Measurements from ENCODE around the gene HDAC10. TPM values are rescaled to one million over a fixed set of nuclear protein-coding genes. Genes with fewer than 3 reads are reported as not detected.
"Not testable (repeated sequence)": the region's sequence is repeated elsewhere in the genome, so short reads cannot be mapped to it uniquely, and the experiment has no call there.

HDAC10 gene
- total RNA-seq, 1 donor from 2014 or later, result 40.6 TPM

GRCh38 chr22:50274771-50275170 lies 23.7 kb upstream of the HDAC10 start:
- no peak for DNase-seq (ENCODE audit: low read depth)
- H3K4me3 ChIP-seq (ENCODE audit: low read depth, low read length), result no peak overlapping the region
- no peak for TF ChIP-seq CTCF (conservative IDR thresholded peaks at IDR 0.05; ENCODE audit: low read depth, low read length)

- no peak overlapping the region for H3K4me3 ChIP-seq (ENCODE audit: low read depth, low read length)
- peak; percentile 34 for TF ChIP-seq CTCF (conservative IDR thresholded peaks at IDR 0.05; ENCODE audit: low read depth, low read length)
- DNase-seq (ENCODE audit: low read depth), result no peak
Measured at GRCh38 chr22:50274311-50274710, 23.2 kb upstream of the HDAC10 start.

- DNase-seq (ENCODE audit: low read depth); H3K4me3 ChIP-seq (ENCODE audit: low read depth, low read length): not testable (repeated sequence)
Measured at GRCh38 chr22:50273781-50274180, 22.7 kb upstream of the HDAC10 start.

GRCh38 chr22:50273352-50273751 lies 22.3 kb upstream of the HDAC10 start:
- not testable (repeated sequence) for H3K4me3 ChIP-seq (ENCODE audit: low read depth, low read length); DNase-seq (ENCODE audit: low read depth)

GRCh38 chr22:50272044-50272802 lies 21.2 kb upstream of the HDAC10 start:
- no peak overlapping the region for H3K4me3 ChIP-seq (ENCODE audit: low read depth, low read length)
- DNase-seq (ENCODE audit: low read depth), result no peak
- no peak for TF ChIP-seq CTCF (conservative IDR thresholded peaks at IDR 0.05; ENCODE audit: low read depth, low read length)

- peak; percentile 22 for TF ChIP-seq CTCF (conservative IDR thresholded peaks at IDR 0.05; ENCODE audit: low read depth, low read length)
Measured at GRCh38 chr22:50271519-50271970, 20.5 kb upstream of the HDAC10 start.

GRCh38 chr22:50270666-50271394 lies 19.8 kb upstream of the HDAC10 start:
- no peak for TF ChIP-seq CTCF (conservative IDR thresholded peaks at IDR 0.05; ENCODE audit: low read depth, low read length)
- no peak for DNase-seq (ENCODE audit: low read depth)
- H3K4me3 ChIP-seq (ENCODE audit: low read depth, low read length), result peak overlapping the region; percentile 65

More at GRCh38 chr22:50271519-50271970, 20.5 kb upstream of the HDAC10 start:
- DNase-seq (ENCODE audit: low read depth), result no peak
- H3K4me3 ChIP-seq (ENCODE audit: low read depth, low read length), result peak overlapping the region; percentile 65
